ENCODE results near the gene BAG3. TPM values are rescaled to one million over a fixed set of nuclear protein-coding genes. Genes with fewer than 3 reads are reported as not detected.

BAG3 gene
- total and polyA plus RNA-seq, 3 donors from 2014 or later: 36.7 to 50.3 (median 44.8) TPM

DNA sequence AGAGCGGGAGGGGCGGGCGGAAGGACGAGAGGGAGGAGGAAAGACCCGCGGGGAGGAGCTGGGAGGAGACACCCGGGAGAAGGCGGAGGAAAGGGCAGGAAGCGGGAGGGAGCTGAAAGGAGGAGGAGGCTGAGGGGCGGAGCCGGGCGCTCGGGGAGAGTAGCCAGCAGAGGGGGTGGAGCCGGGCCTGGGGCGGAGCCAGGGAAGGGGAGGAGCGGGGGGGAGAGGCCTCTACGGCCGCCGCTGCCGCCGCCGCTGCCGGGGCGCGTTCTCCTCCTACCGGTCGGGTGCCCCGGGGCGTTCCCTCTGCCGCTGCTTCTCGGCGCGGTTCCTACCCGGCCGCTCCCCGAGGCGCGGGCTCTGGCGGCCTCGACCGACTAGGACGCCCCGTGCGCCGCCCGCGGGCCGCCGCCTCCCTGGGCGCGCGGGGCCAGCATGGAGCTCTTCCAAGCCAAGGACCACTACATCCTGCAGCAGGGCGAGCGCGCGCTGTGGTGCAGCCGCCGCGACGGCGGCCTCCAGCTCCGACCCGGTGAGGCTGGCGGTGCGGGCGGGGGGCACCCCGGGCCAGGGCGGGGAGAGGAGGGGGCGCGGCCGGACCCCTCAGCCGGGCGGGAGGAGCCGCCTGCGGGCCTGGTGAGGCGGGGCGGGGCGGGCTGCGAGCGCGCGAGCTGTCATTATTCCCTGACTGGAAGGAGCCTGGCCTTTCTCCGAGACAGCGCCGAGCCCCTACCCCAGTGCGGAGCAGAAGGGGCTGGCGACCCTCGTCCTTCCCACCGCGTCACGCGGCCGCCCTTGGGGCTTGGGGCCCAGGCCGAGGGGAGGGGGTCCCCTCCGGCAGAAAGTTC lies 74.9 kb downstream of the BAG3 start, which contains the start of gene INPP5F:
Gene INPP5F, plus strand, starts transcription at position 223 of the 848 bp plus-strand sequence. Its CDS starts 213 bp downstream, at position 436.
- no peaks in the 10 kb centered on the region for H3K36me3 ChIP-seq (ENCODE audit: low read depth, missing control alignments)
- H3K9me3 ChIP-seq: no peaks in the 10 kb centered on the region
- H3K27ac ChIP-seq: peak within 1 kb of the TSS; percentile 91 to 97
- intact Hi-C loops (cut with DNase I; ENCODE audit: low total_unique reads): no loop called here
- peak within 1 kb of the TSS; percentile 75 to 96 for H3K4me3 ChIP-seq
- H3K27me3 ChIP-seq: no peaks in the 10 kb centered on the region
- WGBS, 2 donors: 1 to 3% methylated on average over 12 to 59 of the region's 95 CpGs
- TF ChIP-seq POLR2A (IDR thresholded peaks at IDR 0.05): no peak
- TF ChIP-seq, protein P1, sequence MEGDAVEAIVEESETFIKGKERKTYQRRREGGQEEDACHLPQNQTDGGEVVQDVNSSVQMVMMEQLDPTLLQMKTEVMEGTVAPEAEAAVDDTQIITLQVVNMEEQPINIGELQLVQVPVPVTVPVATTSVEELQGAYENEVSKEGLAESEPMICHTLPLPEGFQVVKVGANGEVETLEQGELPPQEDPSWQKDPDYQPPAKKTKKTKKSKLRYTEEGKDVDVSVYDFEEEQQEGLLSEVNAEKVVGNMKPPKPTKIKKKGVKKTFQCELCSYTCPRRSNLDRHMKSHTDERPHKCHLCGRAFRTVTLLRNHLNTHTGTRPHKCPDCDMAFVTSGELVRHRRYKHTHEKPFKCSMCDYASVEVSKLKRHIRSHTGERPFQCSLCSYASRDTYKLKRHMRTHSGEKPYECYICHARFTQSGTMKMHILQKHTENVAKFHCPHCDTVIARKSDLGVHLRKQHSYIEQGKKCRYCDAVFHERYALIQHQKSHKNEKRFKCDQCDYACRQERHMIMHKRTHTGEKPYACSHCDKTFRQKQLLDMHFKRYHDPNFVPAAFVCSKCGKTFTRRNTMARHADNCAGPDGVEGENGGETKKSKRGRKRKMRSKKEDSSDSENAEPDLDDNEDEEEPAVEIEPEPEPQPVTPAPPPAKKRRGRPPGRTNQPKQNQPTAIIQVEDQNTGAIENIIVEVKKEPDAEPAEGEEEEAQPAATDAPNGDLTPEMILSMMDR (IDR thresholded peaks at IDR 0.05): peak in 2 of 3 experiments; percentile 23 to 24
- peaks cover 4% of the 10 kb centered on the region for H3K4me1 ChIP-seq
- DNase-seq: peak; percentile 99

DNA sequence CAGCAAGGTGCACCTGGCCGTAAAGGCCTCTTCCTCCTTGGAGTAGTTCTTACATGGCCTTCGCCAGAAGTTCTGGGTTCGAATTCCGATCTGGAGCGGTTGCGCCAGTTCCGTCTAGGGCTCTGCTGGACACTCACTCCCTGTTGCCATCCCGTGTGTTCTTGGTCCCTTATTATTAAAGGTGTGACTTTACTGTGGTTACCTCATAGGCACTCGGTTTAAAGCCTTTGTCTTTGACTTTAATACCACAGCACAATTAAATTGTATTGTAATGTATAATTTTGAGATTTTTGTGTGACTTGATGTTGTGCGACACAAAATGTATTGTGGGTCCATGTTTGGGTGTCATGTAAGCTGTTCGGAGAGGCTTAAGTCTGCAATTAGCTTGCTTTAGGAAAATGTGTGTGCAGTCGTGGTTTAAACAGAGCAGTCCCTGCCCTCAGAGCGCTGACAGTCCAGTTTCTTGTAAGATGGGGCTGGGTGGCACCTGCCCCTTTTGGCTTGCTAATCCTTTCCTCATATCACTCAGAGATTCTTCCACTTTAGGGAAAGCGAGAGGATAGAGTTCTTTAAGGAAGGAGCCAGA lies 75.6 kb downstream of the BAG3 start:
- 43 to 47% methylated on average over 13 to 14 of the region's 14 CpGs for WGBS, 2 donors
- TF ChIP-seq, protein P1 (IDR thresholded peaks at IDR 0.05): no peak
- no peak for TF ChIP-seq POLR2A (IDR thresholded peaks at IDR 0.05)
- intact Hi-C loops (cut with DNase I; ENCODE audit: low total_unique reads): no loop called here
- Histone ChIP-seq H3K36me3 (ENCODE audit: low read depth, missing control alignments) (no peaks in the 10 kb centered on the region), H3K4me1 (peaks cover 4% of the 10 kb centered on the region), H3K27ac (peak overlapping the region in 1 of 2 donors; percentile 97), H3K4me3 (peak overlapping the region; percentile 75 to 96), H3K9me3 (no peaks in the 10 kb centered on the region), H3K27me3 (no peaks in the 10 kb centered on the region)
- peak; percentile 22 for DNase-seq

Other genes starting within 250 kb of the BAG3 start
- gene RGS10, start 108.7 kb upstream of the BAG3 start, total RNA-seq: 1 to 10 TPM; 3.6 to 7.1 TPM
- 13.7 TPM for gene RGS10, start 108.7 kb upstream of the BAG3 start, polyA plus RNA-seq (ENCODE audit: insufficient read depth, low read depth, low replicate concordance)
- gene TIAL1, start 54.4 kb upstream of the BAG3 start, total RNA-seq: 10 to 100 TPM; 71.0 to 82.3 TPM
- gene TIAL1, start 54.4 kb upstream of the BAG3 start, polyA plus RNA-seq (ENCODE audit: insufficient read depth, low read depth, low replicate concordance): 104 TPM
- 10 to 100 TPM; 19.0 to 23.8 TPM for gene INPP5F, start 74.7 kb downstream of the BAG3 start, total RNA-seq
- 21.9 TPM for gene INPP5F, start 74.7 kb downstream of the BAG3 start, polyA plus RNA-seq (ENCODE audit: insufficient read depth, low read depth, low replicate concordance)
- gene MCMBP, start 221.5 kb downstream of the BAG3 start, total RNA-seq: 10 to 100 TPM; 47.4 to 47.9 TPM
- 42.3 TPM for gene MCMBP, start 221.5 kb downstream of the BAG3 start, polyA plus RNA-seq (ENCODE audit: insufficient read depth, low read depth, low replicate concordance)
- 10 to 100 TPM; 42.5 to 43.3 TPM for gene SEC23IP, start 241.3 kb downstream of the BAG3 start, total RNA-seq
- gene SEC23IP, start 241.3 kb downstream of the BAG3 start, polyA plus RNA-seq (ENCODE audit: insufficient read depth, low read depth, low replicate concordance): 48.9 TPM